ENCODE measurements around the gene PCBD2.

DNA sequence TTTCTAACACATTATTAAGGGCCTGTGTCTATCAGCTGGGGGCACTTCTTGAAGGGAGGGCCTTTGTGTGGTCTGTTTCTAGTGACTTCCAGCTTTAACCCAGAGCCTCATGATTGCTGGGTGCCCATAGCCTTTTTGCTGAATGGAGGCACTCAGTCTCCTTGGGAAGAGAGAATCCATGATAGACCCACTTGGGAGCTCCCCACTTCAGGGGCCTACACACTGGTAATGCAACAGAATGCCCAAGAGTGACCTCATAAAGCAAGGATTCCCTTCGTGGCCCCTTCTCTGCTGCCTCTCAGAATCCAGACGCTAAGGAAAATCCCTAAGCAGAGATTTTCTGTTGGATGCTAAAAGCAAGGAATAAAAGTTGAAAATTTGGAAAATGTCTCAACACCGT lies 62.7 kb downstream of the PCBD2 start, which contains the start of gene CATSPER3:
- TF ChIP-seq, protein P1, sequence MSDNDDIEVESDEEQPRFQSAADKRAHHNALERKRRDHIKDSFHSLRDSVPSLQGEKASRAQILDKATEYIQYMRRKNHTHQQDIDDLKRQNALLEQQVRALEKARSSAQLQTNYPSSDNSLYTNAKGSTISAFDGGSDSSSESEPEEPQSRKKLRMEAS (IDR thresholded peaks at IDR 0.05; ENCODE audit: low read depth, low read length), result no peak
- TF ChIP-seq, protein P2, sequence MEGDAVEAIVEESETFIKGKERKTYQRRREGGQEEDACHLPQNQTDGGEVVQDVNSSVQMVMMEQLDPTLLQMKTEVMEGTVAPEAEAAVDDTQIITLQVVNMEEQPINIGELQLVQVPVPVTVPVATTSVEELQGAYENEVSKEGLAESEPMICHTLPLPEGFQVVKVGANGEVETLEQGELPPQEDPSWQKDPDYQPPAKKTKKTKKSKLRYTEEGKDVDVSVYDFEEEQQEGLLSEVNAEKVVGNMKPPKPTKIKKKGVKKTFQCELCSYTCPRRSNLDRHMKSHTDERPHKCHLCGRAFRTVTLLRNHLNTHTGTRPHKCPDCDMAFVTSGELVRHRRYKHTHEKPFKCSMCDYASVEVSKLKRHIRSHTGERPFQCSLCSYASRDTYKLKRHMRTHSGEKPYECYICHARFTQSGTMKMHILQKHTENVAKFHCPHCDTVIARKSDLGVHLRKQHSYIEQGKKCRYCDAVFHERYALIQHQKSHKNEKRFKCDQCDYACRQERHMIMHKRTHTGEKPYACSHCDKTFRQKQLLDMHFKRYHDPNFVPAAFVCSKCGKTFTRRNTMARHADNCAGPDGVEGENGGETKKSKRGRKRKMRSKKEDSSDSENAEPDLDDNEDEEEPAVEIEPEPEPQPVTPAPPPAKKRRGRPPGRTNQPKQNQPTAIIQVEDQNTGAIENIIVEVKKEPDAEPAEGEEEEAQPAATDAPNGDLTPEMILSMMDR (IDR thresholded peaks at IDR 0.05; ENCODE audit: low read depth, low read length), result no peak
- TF ChIP-seq POLR2A (IDR thresholded peaks at IDR 0.05; ENCODE audit: extremely low read depth, insufficient read length), result no peak
- TF ChIP-seq MYC (IDR thresholded peaks at IDR 0.05; ENCODE audit: low read depth, low read length), result no peak

Measured in NB4 (cell line).